ENCODE measurements around the gene HOXB13.

DNA sequence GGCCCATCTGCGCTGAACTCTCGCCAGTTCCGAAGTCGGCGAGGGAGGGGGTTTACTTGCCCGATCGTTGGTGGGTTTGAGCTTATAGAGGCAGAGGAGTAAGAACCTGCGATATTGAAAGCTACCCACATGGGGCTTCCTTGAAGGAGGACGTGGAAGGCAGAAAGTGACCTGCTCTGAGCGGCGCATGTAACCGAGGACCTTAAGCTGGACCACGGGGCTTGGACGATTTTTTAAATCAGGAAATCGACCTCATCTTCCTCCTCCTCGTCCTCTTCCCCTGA is 3.6 kb downstream of the HOXB13 start:
- TF ChIP-seq, protein P1, sequence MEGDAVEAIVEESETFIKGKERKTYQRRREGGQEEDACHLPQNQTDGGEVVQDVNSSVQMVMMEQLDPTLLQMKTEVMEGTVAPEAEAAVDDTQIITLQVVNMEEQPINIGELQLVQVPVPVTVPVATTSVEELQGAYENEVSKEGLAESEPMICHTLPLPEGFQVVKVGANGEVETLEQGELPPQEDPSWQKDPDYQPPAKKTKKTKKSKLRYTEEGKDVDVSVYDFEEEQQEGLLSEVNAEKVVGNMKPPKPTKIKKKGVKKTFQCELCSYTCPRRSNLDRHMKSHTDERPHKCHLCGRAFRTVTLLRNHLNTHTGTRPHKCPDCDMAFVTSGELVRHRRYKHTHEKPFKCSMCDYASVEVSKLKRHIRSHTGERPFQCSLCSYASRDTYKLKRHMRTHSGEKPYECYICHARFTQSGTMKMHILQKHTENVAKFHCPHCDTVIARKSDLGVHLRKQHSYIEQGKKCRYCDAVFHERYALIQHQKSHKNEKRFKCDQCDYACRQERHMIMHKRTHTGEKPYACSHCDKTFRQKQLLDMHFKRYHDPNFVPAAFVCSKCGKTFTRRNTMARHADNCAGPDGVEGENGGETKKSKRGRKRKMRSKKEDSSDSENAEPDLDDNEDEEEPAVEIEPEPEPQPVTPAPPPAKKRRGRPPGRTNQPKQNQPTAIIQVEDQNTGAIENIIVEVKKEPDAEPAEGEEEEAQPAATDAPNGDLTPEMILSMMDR (IDR thresholded peaks at IDR 0.05) = no peak
- TF ChIP-seq POLR2A (IDR thresholded peaks at IDR 0.05) = no peak

Data from right lobe of liver (tissue), 4 donors.